GDM1 (cell line): Measurements from ENCODE around the gene SLC30A10.
"Not testable (repeated sequence)": the region's sequence is repeated elsewhere in the genome, so short reads cannot be mapped to it uniquely, and the experiment has no call there.

Experiments
- DNase-seq: peaks from one replicate; lab custom pipeline; 2025; lab: John Stamatoyannopoulos, UW

The SLC30A10 gene

DNA sequence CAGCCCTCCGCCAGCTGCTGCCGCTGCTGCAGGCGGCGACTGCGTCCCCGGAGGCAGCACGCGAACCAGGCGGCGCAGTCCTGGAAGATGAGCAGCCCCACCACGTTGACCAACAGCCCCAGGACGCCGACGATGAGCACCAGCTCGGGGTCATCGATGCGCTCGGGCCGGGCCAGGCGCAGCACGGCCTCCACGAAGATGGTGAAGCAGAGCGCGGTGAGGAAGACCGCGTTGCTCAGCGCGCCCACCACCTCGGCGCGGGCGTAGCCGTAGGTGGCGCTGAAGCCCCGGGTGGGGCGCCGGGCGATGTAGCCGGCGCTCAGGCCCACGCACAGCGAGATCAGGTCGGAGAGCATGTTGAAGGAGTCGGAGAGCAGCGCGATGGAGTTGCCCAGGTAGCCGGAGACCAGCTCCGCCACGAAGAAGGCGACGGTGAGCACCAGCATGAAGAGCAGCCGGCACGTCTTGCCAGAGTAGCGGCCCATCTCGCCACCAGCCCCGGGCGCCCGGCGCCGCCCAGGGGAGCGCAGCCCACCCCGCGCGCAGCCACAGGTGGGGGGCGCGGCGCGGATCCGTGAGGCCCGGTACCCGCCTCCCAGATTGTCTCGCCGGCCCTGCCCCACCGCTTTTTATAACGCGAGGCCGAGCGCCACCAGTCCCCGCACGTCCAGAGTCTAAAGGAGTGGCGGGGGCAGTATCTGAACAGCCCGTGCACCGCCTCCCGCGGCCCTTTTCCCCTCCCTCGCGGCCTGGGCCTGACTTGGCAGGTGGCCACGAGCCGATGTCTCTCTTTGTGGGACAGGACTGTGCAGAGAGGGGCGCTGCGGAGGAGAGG, at the start of gene SLC30A10:
Gene SLC30A10, minus strand, starts transcription at position 602 of the 835 bp plus-strand sequence. Its CDS starts 117 bp downstream, at position 485.
- DNase-seq, result no peak

DNA sequence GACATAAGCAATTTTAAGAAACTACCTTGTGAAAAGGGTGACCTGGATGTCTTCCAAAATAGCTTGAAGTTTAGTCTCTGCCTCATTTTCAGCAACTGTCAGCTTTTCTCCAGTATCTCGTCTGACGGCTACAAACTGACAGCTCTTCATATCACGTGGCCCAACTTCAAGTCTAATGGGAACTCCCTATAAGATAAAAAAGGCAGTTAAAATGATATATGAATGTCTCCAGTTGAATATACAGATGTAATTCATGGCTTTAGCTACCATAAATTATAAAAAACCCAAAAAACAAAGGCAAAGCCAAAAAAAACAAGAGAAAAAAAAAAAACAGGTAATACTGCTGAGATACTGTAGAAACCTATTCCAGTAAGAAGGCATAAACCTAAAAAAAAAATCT, 44.9 kb upstream of the SLC30A10 start:
- DNase-seq, result no peak

DNA sequence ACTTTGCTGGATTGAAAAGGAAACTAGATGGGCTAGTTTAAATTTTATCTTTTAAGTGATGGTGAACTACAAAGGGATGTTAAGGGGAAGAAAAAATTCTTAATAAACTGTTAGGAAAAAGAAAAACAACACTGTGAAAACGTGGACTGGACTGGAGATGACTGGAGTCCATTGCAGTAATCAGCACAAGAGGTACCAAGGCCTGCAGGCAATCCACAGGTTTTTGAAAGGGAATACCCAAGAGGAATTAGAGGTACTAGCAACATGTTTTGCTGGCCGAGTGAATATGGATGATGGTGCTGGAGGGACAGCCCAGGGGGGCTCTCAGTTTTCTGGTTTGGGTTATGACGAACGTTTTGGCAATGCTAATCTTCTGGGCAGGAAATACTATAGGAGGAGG, 39.0 kb upstream of the SLC30A10 start:
- DNase-seq, result no peak

DNA sequence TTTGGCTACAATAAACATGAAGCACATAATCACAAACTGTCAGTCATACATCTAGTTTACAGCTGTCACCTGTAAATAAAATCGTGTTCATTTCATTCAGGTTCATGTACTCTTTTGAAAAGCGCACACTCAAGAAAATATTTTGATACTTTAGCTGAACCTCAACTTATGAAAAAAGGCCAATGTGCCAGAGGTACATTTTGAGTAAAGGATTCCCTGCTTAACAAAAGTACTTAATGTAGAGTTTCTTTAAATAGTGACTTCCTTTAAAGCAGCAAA, 37.7 kb upstream of the SLC30A10 start:
- DNase-seq, result no peak

DNA sequence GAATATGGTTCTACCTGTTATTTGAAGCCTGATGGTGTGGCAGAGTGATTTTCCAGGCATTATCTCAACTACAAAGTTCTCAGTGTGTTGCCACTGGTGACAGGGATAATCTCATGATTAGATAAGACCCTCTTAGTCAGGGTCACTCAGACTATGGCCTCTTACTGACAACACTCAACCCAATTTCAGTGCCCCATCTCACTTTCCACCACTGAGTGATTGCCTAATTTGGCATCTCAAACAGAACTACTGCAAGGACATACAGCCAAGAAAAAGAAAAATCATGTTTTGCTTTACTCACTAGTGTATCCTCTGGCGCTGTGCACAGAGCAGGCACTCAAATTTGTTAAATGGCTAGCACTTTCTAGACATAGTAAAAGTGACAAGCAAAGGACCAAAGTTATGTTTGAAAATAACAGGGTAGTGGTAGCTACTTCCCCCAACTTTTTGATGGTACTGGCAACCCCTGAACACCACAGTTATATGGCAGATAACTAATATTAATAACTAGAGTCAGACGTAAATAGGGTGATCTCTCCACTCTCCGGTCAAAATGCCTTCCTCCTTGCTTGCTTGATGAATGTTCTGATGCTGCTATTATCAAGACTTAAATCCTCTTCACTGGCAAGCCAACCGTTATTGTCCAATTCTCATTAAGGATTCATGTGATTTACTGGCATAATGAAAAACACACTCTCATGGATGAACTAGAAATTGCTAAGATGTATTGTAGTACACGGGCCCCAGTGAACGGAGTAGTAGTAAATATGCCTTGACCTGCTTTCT, 37.1 kb upstream of the SLC30A10 start:
- DNase-seq, result no peak

DNA sequence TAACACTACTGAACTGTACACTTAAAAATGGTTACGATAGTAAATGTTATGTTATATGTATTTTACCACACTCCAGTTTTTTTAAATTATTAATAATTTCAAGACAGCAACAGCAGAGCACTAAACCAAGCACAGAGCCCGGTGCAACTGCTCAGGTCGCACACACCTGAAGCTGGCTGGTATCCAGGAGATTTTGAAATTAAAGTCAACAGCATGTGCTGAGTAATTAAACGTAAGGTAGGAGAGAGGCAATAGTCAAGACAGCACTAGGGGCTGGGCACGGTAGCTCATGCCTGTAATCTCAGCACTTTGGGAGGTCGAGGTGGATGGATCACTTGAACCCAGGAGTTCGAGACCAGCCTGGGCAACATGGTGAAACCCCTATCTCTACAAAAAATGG, 35.1 kb upstream of the SLC30A10 start:
- no peak for DNase-seq

DNA sequence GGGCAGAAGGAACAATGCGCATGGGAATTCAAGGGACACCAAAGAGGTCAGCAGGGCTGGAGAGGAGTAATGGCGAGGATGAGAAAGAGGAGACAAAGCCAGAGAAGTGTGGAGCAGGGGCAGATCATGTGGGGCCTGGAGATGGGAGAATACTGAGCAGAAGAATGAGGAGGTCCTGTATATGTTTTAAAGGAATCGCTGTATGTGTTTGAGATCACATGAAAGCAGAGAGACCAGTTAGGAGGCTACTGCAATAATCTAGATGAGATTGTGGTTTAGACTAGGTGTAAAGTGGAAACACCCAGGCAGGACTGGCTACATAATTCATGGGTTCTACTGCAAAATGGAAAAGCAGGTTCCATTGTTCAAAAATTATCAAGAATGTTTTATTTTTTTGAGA, 33.3 kb upstream of the SLC30A10 start:
- DNase-seq, result no peak

DNA sequence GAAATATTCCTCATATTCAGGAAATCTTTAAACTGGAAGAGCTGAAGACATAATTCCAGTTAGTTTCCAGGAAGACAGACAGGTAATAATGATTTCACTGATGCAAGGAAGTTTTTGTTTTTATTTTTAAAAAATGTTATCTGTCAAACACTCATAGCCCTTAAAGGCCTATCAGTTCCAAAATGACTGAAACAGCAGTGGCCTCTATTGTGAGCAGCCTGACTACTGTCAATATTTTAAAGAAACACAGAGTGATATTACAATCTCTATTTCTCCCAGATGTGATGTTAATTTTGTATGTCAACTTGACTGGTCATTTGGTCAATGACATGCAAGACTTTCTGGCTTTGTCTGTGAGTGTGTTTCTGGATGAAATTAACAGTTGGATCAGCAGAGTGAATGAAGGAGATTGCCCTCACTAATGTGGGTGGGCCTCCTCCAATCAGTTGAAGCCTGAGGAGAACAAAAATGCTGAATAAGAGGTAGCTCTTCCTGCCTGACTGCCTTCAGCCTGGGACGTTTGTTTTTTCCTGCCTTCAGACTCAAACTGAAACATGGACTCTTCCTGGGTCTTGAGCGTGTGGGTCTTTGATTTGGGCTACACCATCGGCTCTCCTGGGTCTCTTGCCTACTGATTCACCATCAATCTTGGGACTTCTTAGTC, 31.3 kb upstream of the SLC30A10 start:
- DNase-seq, result no peak

DNA sequence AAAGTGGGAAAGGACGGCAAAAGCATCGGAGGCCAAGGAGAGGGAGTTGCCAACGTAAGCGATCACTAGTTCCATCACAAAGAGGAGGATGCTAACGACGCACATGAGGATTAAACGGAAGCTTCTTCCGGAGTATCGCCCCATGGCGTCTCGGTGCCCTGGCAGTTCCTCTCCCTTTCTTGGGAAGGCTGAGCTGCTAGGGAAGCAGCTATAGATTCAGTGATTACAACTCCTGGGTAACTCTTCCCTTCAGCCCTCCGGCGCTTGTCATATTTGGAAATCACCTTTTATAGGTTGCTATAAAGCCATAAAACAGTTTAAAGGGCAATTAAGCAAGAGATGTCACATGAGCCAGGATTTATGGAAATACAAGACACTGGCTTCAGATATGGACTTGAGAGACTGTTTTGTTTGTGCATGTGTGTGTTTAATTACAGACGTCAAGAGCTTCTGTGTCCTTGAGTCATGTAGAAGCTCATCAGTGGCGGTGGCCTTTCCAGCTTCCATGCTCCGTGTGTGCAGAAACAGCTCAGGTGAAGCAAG, 30.6 kb upstream of the SLC30A10 start:
- no peak for DNase-seq

DNA sequence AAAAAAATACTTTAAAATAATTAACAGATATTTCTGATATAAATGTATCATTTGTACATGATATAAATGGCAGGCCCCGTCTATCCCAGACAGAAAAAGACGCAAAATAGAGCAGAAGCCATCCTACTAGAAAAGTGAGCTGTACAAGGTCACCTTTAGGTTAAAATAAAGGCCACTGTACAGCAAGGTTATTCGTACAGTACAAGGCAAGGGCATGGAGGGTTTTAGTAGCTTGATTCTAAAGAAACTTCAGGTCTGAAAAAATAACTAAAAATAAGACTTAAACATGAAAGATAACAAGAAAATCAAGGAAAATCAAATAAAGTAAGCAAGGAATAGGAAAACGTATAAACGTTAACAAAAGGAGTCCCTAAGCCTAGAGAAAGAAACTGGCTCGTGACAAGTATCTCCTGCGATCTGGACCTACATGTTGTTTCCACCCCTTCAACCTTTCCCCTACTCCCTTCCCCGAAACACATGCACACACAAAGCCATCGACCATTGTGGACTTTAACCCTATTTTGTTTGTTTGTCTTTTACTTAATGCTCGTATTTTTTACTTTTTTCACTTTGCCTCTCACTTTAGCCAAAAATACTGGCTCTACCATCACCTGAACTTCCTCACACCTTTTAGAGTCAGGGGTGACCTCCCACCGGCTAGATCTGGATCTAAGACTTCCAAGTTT, 26.5 kb upstream of the SLC30A10 start:
- no peak for DNase-seq

DNA sequence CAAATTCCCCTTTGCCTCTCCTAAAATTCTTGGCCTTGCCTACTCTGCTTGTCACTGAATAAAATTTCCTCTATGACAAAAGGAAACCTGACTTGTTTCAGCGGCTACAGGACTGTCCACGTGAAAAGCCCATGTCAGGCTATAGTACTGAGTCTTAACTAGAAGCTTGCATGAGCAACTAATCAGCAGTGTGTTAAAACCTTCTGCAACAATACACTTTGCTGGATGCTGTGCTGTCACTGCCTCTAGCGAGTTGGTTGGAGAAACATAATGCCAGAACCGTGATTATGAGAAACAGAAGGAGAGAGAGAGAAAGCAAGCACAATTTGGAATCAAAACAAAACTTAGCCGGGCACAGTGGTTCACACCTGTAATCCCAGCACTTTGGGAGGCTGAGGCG, 25.7 kb upstream of the SLC30A10 start:
- no peak for DNase-seq

DNA sequence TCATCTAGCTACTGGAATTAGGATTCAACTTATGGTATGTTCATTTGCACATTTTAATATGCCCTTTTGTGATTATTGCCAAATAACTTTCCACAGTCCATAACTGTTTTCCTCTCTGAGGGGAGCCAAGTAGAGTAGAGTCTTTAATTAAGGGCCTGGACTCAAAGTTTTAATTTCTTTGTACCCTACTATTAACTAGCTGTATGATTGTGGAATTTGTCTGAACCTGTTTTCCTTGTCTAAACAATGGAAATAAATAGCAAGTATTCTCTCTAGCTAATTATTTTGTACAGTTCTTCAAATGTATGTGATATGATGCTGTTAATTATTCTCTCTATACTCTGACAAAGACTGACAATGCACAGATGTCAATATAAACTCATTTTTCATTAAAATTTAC, 24.0 kb upstream of the SLC30A10 start:
- no peak for DNase-seq

DNA sequence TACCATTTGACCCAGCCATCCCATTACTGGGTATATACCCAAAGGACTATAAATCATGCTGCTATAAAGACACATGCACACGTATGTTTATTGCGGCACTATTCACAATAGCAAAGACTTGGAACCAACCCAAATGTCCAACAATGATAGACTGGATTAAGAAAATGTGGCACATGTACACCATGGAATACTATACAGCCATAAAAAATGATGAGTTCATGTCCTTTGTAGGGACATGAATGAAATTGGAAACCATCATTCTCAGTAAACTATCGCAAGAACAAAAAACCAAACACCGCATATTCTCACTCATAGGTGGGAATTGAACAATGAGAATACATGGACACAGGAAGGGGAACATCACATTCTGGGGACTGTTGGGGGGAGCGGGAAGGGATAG, 20.9 kb upstream of the SLC30A10 start:
- DNase-seq, result not testable (repeated sequence)

DNA sequence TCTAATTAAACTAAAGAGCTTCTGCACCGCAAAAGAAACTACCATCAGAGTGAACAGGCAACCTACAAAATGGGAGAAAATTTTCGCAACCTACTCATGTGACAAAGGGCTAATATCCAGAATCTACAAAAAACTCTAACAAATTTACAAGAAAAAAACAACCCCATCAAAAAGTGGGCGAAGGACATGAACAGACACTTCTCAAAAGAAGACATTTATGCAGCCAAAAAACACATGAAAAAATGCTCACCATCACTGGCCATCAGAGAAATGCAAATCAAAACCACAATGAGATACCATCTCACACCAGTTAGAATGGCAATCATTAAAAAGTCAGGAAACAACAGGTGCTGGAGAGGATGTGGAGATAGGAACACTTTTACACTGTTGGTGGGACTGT, 20.4 kb upstream of the SLC30A10 start:
- DNase-seq, result not testable (repeated sequence)

DNA sequence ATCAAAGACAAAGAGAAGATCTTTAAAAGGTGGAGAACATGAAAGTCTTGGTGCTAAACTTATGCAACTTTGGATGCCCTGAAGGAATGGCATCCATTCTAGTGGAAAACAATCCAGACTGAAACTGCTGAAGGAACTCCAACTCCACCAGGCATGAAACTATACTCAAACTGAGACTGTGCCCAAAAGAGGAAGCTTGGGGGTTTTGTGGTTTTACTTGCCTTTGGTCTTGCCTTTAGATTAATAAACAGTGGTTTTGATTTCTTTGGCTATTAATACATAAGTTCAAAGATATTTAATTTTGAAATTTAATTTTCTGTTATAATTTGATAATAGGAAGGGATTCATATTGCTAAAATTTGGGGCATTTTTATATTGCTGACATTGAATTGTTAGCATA, 17.4 kb upstream of the SLC30A10 start:
- no peak for DNase-seq

DNA sequence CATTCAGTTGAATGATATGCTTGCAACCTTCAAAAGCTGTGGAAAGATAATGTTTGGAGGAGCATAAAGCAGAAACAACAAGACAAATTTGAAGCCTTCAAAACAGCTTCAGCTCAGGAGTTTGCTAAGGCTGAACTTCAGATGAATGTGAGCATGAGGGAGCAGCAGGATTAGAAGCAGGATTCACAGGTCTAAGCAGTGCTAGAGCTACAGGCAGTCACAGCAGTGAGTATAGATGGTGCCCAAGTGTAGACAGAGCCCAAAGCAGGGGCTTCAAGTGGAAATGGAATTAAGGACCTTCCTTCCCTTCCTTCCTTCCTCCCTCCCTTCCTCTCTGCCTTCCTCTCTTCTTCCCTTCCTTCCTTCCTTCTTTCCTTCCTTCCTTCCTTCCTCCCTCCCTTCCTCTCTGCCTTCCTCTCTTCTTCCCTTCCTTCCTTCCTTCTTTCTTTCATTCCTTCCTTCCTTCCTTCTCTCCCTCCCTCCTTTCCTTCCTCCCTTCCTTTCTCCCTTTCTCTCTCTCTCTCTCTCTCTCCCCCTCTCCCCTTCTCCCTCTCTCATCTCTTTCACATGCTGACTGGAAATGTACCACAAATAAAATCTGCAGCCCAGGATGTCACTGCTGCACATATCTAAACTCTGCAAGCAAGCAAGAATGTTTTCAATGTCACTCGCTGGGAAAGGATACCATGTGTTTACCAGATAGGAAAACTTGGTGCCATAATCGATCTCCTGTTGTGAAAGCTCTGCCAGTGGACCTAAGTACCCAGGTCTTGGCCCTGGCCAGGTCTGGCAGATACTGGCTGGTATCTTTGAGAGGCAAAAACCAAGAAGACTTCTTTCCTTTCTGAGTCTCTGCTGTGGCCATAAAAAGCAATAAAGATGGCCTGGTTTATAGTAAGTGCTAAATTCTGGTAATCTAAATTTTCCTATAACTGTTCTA, 13.1 kb upstream of the SLC30A10 start:
- DNase-seq, result no peak

DNA sequence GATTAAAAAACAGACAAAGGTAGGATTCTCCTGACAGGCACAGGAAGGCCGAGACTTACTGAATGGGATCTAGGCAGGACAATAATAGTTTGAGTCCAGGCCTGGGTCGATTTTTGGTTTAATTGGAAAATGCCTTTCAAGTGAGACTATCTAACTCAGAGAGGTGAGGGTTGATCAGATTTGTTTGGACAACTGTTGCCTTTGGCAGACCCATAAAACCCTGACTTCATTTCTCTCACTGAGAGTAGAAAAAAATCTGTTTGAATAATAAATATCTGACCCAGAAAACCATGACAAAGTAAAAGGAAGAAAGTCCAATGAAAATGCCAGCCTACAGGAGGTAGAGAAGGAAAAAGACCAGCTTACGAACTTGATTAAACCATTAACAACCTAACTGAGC, 12.3 kb upstream of the SLC30A10 start:
- no peak for DNase-seq

DNA sequence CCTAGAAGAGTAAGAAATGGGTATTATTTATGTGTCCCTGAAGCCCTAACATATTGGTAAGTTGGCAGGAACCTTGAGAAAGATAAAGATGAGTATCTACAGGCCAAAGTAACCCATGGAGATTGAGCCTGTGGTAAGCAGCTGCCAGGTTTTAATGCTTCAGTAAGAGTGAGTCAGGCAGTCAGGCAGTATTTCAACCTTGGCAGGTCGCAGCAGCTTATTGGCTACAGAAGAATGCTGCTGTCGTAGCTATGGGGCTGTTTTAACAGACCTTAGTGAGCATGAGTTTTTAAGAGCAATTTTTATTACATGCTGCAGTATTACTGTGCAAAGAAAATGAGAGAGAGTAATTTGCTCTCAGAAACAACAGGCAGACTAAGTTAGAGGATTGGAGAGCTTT, 10.3 kb upstream of the SLC30A10 start:
- no peak for DNase-seq

DNA sequence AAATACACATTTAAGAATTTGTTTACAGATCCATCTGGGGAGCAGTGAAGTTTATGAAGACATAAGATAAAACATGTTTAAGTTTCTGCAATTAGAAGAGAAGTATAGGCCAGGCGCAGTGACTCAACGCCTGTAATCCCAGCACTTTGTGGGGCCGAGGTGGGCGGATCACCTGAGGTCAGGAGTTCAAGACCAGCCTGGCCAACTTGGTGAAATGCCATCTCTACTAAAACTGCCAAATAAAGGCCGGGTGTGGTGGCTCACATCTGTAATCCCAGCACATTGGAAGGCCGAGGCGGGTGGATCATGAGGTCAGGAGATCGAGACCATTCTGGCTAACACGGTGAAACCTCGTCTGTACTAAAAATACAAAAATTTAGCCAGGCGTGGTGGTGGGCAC, 5.4 kb upstream of the SLC30A10 start:
- not testable (repeated sequence) for DNase-seq

DNA sequence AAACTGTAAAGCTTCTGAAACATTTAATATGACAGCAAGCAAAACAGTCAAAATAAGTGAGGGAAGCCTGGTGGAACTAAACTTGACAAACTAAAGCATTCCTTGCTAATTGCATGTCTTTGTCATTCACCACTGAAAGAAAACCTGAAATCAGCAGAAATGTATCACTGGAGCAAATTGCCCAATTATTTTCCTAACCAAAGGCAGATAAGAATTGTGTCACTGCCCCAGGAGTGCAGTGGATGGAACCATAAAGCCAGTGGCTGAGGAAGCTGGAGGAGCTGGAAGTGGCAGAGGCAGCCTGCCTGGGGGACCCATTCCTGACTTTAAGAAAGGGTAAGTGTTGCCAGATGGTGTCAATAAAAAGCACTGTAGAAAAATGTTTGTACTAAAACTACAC, 2.7 kb upstream of the SLC30A10 start:
- DNase-seq, result no peak

DNA sequence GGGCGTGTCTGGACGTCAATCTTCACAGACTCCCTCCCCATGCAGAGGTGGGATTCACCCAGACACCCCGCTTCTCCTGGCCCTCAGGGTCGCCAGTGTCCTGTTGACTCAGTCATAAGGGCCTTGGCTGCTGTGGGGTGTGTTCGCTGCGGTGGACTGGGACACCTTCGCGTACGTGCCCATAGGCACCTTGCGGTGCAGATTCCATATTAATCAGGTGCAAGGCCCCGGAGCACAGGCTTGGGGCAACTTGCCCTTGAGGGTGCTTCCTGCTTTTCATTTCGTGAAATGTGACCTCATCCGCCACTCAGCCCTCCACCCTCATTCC, 398 bp upstream of the SLC30A10 start:
- no peak for DNase-seq
